Parathyroid adenoma (tissue), 2 donors: ENCODE data around the gene CPT1B.
A peak's percentile ranks its signal among the peaks of the same experiment; 100 is the strongest.

Experiments
- H2AFZ ChIP-seq: fragments of 300-600 bp; sonication (generic); one replicate; pipeline ENCODE4 v1.7.0; 2017; ENCODE audit warnings: antibody characterized with exemption, mild to moderate bottlenecking
- H3K27ac ChIP-seq: fragments of 300-600 bp; sonication (generic); one replicate; pipeline ENCODE4 v1.7.0; 2017
- H3K27me3 ChIP-seq: fragments of 300-600 bp; sonication (generic); one replicate; pipeline ENCODE4 v1.7.0; 2017; ENCODE audit warnings: low read length; ENCODE audit not compliant: control insufficient read depth, insufficient read depth
- H3K36me3 ChIP-seq: fragments of 300-600 bp; sonication (generic); one replicate; pipeline ENCODE4 v1.7.0; 2017; ENCODE audit warnings: low read length; ENCODE audit not compliant: control insufficient read depth, insufficient read depth
- H3K4me1 ChIP-seq: fragments of 300-600 bp; sonication (generic); one replicate; pipeline ENCODE4 v1.7.0; 2017; ENCODE audit warnings: control low read depth
- H3K4me2 ChIP-seq: fragments of 300-600 bp; sonication (generic); one replicate; pipeline ENCODE4 v1.7.0; 2017; ENCODE audit warnings: low read length
- H3K4me3 ChIP-seq: fragments of 300-600 bp; sonication (generic); one replicate; pipeline ENCODE4 v1.7.0; 2017; ENCODE audit warnings: low read depth, low read length
- H3K79me2 ChIP-seq: fragments of 300-600 bp; sonication (generic); one replicate; pipeline ENCODE4 v1.7.0; 2017; ENCODE audit warnings: control low read depth
- H3K9ac ChIP-seq: fragments of 300-600 bp; sonication (generic); one replicate; pipeline ENCODE4 v1.7.0; 2017; ENCODE audit warnings: mild to moderate bottlenecking
- H3K9me3 ChIP-seq: fragments of 300-600 bp; sonication (generic); one replicate; pipeline ENCODE4 v1.7.0; 2017; ENCODE audit warnings: low read length; ENCODE audit not compliant: control insufficient read depth
- TF ChIP-seq, protein P1 (sequence below): fragments of 300-600 bp; sonication (generic); IDR thresholded peaks from one replicate; pipeline ENCODE4 v1.7.0; 2017; ENCODE audit warnings: antibody characterized with exemption, mild to moderate bottlenecking
- donor health status: primary hyperparathyroidism.

Gene CPT1B

DNA sequence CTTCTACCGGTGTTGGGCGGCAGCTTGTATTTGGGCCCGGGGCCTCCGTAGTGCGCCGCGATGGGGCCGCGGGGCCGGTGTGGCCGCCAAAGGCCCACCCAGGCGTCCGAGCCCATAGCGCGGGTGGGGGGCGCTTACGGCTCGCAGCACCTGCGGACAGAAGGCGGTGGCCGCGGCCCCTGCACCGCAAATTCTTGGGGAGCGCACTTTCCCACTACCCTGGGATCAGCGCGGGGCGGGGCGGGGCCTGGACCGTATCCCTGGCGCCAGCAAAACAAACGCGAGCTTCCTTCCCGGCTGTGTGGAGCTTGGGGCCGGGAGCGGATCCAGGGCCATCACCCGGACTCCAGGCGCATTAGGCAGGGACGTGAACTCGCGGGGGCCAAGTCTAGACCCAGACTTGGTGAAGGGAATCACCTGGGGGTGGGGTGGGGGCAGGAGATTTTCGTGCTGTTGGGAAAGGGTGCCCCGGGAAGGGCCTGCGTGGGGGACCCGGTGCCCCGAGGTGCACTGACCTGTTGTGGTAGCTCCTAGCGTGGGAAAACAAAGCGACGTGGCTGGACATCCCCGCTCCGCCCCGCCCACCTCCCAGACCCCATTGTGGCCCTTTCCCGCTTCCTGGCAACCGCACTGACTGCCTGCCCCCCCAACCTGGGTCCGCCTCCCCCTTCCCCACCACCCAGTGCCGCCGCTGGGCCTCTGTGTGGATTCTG is 46.1 kb downstream of the CPT1B start:
- Histone ChIP-seq H3K9ac (peak overlapping the region; percentile 29), H3K27ac (peak overlapping the region; percentile 88), H3K9me3 (no peaks in the 10 kb centered on the region), H2AFZ (peak overlapping the region; percentile 76), H3K4me3 (peak overlapping the region; percentile 95), H3K36me3 (no peaks in the 10 kb centered on the region), H3K4me1 (peaks cover 6% of the 10 kb centered on the region), H3K79me2 (no peaks in the 10 kb centered on the region), H3K27me3 (no peaks in the 10 kb centered on the region), H3K4me2 (peak overlapping the region; percentile 99)
- TF ChIP-seq, protein P1, sequence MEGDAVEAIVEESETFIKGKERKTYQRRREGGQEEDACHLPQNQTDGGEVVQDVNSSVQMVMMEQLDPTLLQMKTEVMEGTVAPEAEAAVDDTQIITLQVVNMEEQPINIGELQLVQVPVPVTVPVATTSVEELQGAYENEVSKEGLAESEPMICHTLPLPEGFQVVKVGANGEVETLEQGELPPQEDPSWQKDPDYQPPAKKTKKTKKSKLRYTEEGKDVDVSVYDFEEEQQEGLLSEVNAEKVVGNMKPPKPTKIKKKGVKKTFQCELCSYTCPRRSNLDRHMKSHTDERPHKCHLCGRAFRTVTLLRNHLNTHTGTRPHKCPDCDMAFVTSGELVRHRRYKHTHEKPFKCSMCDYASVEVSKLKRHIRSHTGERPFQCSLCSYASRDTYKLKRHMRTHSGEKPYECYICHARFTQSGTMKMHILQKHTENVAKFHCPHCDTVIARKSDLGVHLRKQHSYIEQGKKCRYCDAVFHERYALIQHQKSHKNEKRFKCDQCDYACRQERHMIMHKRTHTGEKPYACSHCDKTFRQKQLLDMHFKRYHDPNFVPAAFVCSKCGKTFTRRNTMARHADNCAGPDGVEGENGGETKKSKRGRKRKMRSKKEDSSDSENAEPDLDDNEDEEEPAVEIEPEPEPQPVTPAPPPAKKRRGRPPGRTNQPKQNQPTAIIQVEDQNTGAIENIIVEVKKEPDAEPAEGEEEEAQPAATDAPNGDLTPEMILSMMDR, result no peak

DNA sequence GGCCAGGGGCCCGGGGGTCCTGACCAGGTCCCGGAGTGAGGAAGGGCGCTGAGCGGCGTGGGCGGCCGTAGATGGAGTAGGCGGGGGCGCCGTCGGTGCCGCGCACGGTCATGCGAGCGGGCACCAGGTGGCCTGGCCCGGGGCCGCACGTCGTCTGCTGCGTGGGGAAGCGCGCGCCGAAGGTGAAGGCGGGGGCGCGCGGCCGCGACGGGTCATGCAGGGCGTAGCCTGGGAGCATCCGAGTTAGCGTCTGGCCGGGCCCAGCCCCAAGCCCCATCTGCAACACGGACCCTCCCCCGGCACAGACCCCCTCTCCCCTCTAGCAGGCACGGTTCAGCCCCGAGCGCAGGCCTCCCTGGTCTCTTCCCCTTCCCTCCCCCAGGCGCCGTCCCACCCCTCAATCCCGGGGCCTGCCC is 46.7 kb downstream of the CPT1B start:
- TF ChIP-seq, protein P1, result no peak
- Histone ChIP-seq H3K9ac (peak overlapping the region; percentile 67), H3K27me3 (no peaks in the 10 kb centered on the region)

DNA sequence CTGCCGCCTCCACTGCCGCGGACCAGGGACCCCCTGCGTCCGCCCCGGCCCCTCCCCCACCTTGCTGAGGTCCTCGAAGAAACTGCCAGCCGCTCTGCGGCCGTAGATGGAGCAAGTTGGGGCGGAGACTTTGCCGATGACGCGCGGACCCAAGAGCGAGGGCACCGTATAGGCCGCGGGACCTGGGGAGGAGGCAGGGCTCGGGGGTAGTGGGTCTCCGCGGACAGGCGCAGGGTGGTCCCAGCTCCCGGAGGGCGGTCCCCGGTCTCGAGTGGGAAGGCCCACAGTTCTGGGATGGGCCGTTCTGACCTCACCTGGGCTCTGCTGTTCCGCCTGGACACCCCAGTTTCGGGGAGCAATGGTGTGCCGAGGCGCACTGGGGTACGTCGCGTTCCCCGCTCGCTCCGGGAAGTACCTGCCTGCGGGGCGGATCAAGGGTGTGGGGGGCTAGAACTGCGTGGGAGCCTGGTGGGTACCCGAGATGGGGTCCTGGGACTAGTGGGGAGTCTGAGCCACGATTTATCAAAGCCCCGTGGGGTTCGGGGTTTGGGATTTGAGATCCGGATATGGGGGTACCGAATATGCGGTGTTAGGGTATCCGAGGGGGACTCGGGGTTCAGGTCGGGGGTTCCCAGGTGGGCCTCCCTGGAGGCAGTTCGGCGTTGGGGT is 47.2 kb downstream of the CPT1B start:
- Histone ChIP-seq H3K27ac (peak overlapping the region; percentile 88), H3K27me3 (no peaks in the 10 kb centered on the region), H3K4me3 (peak overlapping the region; percentile 95), H3K79me2 (no peaks in the 10 kb centered on the region), H3K36me3 (no peaks in the 10 kb centered on the region), H3K4me2 (peak overlapping the region; percentile 99), H3K4me1 (peaks cover 9% of the 10 kb centered on the region), H2AFZ (peak overlapping the region; percentile 76), H3K9ac (peak overlapping the region; percentile 67), H3K9me3 (no peaks in the 10 kb centered on the region)
- TF ChIP-seq, protein P1, result no peak

More for the DNA sequence above, 46.7 kb downstream of the CPT1B start:
- Histone ChIP-seq H3K79me2 (no peaks in the 10 kb centered on the region), H3K27ac (peak overlapping the region; percentile 88), H3K4me3 (peak overlapping the region; percentile 95), H2AFZ (peak overlapping the region; percentile 76), H3K4me2 (peak overlapping the region; percentile 99), H3K36me3 (no peaks in the 10 kb centered on the region), H3K4me1 (peaks cover 9% of the 10 kb centered on the region), H3K9me3 (no peaks in the 10 kb centered on the region)

DNA sequence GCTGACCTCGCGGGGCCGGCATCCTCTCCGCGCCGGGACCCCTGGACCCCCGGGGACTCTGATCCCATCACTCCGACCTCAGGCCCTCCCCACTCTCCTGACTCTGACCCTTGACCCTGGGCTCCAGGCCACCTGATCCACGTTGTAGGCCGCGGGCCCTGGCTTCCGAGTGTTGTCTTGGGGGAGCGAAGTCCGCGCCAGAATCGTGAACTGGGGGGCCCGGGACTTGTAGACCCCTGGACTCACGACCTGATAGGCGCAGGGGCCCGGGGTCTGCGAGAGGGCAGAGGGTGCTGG is 47.7 kb downstream of the CPT1B start:
- H3K9ac ChIP-seq, result peak overlapping the region; percentile 19
- peak overlapping the region; percentile 58 for H2AFZ ChIP-seq
- peak overlapping the region; percentile 88 for H3K27ac ChIP-seq
- H3K9me3 ChIP-seq, result no peaks in the 10 kb centered on the region
- H3K27me3 ChIP-seq, result no peaks in the 10 kb centered on the region
- peak overlapping the region; percentile 99 for H3K4me2 ChIP-seq
- peaks cover 9% of the 10 kb centered on the region for H3K4me1 ChIP-seq
- no peaks in the 10 kb centered on the region for H3K79me2 ChIP-seq
- TF ChIP-seq, protein P1, result no peak
- no peaks in the 10 kb centered on the region for H3K36me3 ChIP-seq
- H3K4me3 ChIP-seq, result peak overlapping the region; percentile 95
